ENCODE data around the gene MYOZ2. TPM values are rescaled to one million over a fixed set of nuclear protein-coding genes. Genes with fewer than 3 reads are reported as not detected.

MYOZ2 gene
- total RNA-seq: not detected

DNA sequence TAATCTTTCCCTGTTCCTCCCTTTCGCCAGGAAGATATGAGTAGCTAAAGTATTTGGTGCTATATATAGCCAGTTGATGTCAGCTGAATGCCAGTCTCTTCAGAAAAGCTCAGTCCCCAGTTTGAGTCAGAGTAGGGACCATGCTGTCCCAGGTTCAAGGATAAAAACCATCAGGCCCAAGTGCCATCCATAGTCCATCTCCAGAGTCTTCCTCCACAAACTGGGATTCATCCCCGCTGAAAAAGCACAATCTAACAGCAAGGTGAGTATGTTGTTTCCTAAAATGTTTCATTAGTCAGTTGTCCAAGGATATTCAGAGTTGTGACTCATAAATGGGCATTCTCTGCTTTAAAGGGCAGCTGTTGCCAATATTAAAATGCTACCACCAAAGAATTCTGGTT, at the start of gene MYOZ2:
Gene MYOZ2, plus strand, starts transcription at position 112 of the 401 bp plus-strand sequence. CDS start 694 bp downstream, outside the sequence.
- no peak for ATAC-seq

DNA sequence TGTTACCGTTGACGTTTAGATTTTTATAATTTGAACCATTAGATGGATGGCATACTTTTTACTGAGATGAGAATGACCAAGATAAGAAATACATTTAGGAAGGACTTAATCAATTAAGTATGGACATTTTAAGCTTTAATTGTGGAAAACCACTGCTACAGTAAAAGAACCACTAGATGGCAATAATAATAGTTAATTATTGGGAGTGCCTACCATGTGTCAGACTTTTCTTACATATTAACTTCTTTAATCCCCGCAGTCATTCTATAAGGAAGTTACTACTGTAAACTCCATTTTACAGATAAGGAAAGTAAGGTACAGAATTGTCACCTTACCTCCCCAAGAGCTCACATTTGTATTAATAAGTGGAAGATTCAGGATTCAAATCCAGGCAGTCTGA, 48.5 kb upstream of the MYOZ2 start:
- ATAC-seq: peak; percentile 69

DNA sequence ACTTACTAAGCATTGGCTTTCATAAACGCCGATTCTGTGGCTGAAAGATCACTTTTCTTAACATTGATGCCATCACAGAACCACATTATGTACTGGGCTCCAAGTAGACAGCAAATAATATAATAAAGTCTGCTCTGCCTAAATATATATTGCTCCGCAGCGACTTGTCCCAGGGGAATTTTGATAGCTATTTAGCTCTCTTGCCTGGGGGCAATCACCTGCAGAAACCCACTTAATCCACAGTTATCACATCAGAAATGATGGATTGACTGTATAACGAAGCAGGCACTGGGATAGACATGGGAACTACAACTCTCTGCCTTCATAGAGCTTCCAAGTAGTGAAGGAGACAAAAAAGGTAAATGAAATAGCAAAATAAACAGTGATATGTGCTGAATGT, 48.0 kb upstream of the MYOZ2 start:
- no peak for ATAC-seq

DNA sequence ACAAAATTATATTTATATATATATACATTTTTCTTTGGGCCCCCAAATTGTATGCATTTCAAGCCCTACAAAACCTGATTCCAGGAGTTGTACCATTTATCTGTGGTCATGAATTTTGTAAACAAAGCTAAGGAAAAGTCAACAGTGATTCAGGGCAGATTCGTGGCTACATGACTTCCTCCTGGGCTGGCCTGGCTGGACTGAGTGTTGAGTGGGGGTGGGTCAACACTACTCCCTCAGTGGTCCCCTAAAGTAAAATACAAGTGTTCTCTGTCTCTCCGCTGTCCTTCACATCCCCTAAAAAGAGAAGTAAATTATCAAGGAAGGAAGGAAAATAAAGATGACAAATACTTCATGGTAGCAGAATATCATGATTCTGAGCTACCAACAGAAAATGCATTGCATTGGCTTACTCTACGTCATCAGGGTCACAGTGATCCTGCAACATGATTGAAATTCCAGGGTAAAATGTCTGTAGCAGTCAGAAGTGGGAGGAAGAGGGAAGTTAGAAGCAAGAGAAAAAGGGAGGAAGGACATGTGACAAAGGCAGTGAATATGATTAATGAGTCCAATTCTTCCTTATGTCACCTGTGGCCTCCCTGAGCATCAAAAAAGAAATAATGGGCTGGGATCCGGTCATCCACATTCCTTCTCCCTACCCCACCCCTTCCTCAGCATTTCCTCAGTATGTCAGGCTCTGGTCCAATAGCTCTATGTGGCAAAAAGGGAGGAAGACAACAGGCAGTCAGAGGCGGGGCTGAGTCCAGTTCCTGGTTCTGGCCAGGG, 42.4 kb upstream of the MYOZ2 start:
- ATAC-seq: peak; percentile 62

DNA sequence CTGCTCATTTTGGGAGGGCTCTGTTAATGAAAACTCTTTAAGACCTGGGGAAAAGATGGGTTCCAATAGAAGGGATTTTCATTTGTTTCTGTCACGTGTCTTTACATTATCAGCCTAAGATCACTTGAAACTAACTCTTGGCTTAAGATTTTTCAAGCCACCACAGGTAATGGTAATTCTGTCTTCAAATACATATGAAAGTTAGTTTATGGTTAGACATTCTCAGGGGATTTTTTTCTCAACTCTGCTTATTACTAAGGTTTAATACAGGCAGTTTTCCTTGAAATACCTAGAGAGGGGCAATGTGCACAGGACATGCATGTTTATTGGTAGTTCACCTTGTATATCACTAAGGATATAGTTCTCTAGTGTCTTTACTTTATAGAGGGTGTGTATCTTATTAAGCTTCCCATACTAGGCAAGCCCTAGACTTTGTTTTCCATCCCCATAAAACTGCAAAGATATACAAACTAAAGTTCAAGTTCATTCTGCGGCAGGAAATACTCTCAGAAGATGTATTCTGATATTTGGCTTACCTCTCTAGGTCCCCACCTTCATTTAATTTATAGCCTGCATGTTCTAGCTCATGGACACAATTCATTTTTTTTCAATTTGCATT, 38.2 kb upstream of the MYOZ2 start:
- ATAC-seq: no peak

DNA sequence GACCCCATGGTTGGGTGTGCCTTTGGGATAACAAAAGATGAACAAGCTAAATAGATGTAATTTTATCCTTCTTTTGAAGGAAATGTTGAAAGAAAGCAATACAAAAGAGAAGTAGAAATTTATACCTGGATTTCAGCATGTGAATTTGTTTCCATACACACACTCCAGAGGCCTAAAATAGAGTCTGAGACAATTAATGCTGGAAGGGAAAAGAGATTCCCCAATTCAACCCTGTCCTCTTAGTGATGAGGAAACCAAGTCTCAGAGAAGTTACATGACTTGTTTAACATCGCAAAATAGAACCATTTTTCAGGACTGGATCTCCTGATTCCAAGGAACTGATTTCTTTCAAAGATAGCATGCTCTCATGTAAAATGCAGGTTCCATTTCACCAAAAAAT, 37.3 kb upstream of the MYOZ2 start:
- ATAC-seq: no peak

DNA sequence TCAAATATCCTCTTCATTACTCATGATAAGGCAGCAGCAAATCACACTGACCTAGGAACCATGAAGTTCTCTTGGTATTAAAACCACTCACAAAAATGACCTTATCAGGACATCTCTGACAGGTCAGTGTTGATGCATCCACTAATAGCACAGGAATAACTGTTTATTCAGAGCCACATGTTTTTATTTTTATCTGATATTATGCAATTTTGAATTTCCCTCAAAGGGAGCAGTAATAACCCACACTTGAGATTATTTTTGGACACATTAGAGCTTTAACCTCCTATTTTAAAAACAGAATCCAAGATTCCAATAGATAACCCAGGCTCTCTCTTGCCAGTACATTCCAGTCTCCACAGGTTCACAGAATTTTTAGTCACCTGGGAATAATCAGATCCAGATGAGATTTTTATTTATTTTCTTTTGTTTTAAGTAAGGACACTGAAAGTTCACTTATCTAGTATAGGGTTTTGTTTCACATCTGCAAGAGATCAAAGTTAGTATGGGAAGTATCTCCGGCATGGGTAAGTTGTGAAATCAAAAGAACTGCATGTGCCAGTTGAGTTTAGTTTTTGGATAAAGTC, 36.3 kb upstream of the MYOZ2 start:
- ATAC-seq: no peak

DNA sequence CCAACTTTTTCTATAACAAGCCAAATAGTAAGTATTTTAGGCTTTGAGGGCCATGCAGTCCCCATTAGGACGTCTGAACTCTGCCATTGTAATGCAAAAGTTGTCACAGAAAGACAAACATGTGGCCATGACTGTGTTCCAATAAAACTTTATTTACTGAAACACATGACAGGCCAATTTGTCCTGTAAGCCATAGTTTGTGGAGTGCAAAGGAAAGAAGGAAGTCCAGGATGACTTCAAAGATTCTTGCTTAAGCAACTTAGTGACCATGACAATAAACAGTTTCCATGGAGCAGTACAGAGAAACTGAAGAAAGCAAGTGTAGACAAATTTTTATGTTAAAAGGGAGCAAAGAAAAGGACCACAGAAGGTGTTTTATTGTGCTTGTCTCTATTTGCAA, 35.0 kb upstream of the MYOZ2 start:
- ATAC-seq: no peak

DNA sequence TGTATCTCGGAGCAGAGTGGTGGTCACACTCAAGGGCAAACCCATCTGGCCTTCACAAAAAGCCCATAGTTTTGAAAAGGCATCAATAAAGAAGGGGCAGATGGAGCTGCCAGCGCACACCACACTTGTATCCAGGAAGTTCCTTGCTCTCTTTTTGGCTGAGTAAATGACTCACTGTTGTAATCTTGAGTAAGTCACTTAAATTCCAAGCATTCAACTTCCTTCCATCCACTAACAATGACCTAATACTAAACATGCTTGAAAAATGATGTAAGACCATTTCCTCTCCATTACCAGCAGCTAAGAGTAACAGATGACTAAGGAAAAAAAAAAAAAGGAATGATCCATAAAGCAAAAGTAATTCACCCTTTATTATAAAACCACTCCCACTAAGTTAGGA, 32.4 kb upstream of the MYOZ2 start:
- ATAC-seq: peak; percentile 95

DNA sequence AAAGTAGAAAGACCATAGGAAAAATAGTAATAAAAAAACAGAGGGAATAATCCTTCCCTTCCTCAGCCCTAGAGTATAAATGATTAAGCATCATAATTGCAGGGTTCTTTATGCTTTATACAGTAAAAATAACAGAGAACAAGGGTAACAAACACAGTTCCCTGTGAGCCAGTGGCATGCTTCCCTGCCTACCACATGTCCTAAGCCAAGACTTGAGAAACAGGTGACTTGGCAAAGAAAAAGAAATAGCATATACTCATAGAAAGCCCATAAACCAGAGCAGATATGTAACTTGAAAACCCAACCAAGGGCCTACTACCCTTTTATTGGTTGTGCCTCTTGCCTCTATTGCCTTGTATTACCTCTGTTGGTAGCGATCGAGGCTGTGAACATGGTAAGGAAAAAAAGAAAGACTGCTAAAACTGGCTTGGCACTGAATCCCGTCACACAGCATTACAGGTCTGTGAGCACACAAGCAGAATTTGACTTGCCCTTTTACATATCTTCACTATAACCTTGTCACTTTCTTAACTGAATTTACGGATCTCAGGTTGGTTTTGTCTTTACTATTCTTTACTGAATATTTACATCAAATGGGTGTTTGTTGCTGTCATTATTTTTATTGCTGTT, 30.9 kb upstream of the MYOZ2 start:
- no peak for ATAC-seq

DNA sequence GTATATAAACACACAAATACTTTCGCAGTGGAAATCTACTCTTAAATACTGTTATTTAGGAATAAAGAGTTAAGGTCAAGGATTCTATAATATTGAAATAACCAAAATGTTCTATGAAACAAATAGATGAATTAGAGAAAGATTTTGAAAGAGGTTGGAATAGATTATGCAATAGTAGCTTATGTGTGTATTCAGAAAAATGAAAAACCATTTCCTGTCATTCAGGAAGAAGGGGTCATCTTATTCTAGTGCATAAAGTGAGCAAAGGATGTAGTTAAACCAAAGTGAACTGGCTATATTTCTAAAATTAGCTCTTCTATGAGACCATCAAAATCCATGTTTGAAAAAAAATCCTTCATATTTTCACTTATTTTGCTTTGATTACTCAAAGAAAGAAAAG, 30.0 kb upstream of the MYOZ2 start:
- ATAC-seq: no peak

DNA sequence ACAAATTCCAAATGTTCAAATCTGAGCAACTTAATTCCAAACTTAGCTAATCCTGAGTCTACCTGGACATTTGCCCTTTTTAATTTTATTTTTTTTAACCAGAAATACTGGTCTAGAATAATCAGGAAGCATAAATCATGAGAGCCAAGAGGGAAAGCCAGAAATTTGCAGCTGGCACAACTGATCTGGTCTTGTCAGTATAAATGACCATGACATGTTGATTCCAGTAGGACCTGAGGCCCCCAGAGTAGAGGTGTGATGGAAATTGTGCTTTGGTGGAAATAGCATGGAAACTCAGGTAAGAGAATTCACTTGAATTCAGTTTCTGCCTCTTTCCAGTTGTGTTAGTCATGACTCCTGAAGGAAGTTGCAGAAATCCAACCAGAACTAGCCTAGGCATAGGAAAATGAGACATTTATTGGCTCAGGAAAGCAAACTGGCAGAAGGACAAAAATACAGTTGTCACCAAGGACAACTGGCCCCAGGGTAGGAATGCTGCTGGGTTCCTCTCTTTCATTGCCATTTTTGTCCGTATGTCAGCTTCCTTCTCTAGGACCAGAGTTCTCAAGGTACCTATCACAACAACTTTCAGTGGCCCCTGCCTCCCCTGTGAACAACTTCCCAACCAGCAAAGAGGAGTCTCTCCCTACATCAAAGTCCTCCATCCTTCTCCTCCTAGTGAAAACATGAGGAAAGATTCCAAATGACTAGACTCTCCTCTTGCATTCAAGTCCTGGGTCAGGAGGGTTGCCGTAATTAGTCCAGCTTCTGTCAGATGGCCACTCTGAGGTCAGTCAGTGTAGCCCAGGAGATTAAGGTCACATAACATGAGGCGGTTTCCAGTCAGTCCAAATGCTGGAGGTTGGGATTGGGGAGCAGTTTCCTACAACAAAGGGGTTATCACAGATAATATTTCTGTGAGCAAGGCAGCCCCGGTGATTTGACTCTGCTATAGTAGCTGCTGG, 29.3 kb upstream of the MYOZ2 start:
- no peak for ATAC-seq

DNA sequence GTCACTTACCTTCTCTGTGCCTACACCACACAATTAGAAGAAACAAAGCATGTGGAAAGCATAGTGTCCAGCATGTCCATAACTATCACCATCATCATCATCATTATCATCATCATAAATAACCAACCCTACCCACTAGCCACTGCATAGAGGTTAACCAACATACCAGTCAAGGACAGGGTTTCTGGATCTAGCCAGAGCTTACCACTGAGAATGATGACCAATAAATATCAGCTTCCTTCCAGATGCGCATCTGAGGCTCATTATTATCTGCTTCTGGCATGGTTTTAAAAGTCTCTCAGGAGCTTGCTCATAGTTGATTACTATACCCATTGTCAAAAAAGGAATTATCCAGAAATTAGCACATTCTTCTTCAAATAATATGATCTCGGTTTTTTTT, 25.5 kb upstream of the MYOZ2 start:
- no peak for ATAC-seq

DNA sequence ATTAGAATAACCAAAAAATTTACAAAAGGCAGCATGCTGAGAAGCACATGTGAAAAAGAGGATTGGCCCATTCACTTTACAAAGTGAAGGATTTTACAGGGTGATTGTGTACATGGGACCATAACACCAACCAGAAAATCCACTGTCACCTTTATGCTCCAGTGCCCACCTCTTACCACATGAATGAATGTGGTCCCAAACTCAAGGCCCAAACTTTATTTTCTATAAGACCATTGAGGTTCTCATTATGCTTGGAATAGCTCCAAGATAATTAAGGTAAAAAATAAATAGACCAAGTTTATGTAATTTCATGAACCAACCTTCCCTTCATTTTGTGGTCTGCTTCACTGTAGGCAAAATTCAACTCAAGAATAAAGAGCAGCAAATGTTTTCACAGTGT, 24.3 kb upstream of the MYOZ2 start:
- no peak for ATAC-seq

DNA sequence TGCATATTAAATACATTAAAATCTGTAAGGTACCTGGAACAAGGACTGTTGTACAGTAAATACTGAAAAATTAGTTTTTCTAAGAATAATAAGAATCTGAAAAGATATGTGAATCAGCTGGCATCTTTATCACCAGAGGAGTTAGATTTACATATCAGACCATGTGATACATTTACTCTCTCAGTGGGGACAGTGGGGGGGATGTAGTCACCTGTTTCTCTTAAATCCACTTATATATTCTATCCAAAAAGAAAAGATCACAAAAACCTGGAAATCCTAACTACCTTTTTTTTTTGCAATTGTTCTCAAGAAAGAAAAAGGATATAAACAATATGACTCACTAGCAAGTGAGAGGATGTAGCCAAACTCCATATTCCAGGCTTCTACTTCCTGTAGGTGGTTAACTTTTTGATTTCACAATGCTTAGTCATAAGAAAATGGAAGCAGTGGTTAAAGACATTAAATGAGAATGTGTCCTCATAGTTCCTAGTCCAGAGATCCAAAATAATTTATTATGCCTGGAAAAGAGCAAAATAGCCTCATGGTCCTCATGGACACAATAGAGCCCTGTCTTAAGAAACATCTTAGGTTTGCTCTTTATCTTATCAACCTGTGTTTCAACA, 22.5 kb upstream of the MYOZ2 start:
- peak; percentile 94 for ATAC-seq

DNA sequence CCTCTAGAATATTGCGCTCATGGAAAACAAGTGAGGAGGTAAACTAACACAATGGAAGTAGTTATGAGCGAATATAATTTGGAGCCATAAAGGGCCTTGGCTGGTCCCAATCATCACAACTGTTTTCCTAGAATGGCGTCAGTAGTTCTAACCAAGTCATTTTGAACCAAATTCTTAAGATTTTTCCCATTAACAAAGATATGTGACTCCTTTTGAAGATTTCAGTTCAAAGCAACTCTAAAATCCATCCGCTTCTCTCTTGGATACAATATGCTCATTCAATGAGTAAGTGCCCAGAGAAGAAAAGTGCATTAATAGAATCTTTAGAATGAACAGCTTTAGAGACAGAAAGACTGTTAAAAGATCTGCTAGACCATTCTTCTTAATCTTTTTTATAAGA, 19.6 kb upstream of the MYOZ2 start:
- ATAC-seq: no peak

DNA sequence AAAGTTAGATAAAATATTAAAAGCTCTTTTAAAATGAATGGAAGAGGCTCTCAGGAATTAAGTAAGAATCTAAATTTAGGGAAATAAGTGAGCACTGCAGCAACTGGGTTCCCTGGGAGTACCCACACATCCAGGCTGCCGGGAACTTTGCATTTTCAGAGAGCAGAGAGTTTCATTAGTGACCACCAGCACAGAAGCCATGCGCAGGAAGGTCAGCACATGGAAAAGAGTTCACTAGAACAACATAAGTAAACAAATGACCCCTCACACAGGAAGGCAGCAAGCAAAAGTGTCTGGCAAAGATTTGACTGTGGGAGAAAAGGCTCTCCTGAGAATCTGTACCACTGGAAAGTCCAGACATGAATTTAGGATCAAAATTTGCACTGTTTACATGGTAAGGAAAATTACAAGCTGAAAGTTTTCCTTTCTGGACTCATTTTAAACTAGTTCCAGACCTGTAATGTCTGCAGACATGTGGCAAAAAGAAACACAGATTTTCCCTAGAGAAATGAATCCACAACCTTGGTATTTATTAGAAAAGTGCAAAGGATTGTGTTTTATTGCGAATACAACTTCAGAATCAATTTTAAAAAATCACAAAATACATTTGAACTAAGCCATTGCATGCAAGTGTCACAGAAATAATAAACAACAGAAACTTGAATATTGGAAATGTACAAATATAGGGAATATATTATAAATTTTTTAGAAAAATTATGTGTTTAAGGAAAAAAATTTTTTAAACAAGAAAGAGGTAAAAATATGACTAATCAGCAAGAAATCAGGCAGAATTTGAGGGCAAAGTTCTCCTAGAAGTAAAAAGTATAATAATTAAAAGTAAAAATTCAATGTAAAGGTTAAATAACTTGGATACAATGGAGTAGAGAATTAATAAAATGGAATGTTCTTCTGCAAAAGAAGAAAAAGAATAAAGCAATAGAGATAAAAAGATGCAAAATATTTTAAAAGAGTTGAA, 18.4 kb upstream of the MYOZ2 start:
- ATAC-seq: no peak

DNA sequence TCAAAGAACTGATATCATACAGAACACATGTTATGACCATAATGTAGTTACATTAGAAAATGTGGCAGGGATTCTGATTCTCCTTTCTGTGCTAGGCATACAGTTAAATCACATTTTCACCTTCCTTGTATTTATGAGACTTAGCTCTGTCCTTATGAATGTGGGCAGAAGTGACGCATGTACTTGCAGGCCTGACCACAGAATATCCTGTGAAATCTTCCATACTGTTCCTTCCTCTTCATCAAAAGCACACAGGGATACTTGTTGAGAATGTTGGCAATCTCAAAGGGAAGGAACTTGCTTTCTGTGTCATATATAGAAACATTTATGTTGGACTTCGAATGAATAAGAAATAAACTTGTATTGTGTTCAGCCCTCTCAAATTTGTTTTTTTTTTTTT, 17.2 kb upstream of the MYOZ2 start:
- no peak for ATAC-seq

DNA sequence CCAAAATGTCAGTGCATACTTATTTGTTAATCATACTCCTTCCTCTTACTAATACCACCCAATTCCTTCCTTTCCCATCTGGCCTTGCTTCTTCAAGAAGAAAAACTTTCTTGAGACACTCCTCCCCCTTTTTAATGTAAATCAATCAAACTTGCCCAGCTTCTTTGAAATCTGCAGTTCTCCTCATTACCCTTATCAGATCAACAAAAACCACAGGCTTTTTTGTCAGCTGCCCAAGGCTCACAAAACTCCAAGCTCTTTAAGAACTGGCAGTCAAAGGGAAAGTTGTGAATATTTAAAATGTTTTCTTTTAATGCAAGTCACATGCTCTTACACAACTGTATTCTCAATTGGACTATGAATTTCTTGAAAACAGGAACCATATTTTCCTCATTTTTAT, 11.3 kb upstream of the MYOZ2 start:
- no peak for ATAC-seq

DNA sequence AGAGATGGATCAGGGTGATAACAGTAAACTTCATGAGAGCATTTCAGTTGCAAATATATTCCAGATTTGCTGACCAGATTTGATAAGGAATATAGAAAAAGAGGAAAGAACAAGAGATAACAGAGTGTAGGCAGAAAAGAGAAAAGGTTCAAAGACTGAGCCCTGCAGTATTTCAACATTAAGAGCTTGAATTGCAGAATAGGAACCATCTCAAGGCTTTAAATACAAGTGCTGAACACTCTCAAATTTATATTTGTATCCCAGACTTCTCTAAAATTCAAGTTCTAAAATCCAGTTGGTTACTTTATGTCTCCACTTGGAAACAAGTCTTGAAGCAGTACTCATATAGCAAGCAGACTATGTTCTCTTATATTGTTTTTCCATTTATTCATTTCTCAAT, 9.7 kb upstream of the MYOZ2 start:
- no peak for ATAC-seq

DNA sequence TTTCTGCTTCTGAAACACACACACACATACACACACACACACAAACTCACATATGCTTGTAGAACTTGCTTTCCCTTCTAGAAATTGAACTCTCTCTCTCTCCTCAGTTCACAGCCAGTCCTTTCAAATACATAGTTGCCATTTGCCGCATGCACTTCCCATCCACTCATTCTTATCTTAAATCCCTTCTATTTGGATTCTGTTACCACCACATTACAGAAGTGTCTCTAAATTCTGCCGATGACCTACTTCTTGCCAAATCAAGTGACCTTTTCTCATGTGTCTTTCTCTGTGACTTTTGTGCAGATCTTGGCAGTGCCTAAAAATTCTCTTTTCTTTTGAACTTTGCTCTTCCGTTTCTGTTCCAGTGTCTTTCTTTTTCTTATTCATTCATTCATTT, 7.5 kb upstream of the MYOZ2 start:
- ATAC-seq: no peak

All from esophagus mucosa (tissue), 1 donor.